ENCODE data around the gene PCDH9.

DNA sequence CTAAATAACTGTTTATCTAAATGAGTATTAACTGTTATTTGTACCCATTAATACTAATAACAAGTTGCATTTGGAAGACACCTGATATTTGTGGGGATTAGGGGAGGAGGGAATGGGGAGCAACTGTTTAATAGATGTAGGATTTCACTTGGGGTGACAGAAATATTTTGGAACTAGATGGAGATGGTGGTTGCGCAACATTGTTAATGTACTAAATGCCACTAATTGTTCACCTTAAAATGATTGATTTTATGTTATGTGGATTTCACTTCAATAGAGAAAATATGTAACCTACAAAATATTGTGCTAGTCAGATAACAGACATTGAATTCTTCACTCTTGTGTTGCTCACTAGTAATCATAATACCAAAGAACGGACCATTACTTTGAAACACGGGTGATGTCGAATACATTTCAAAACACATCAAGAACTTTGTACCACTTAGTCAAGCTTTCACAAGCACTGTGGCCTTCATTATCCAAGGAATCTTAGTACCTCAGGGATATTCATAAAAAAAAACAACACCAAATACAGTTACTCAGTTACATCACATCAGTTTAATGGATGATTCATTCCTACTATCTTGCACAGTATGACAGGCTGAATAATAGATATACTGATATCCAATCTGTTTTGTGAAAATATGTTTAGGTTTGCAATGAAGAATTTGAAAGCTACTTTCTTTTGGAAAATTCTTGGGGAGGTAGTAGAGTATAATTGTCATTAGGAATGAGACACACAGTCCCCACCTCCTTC, 721.8 kb downstream of the PCDH9 start:
- TF ChIP-seq EZH2 (IDR thresholded peaks at IDR 0.05; ENCODE audit: borderline replicate concordance, low read length) (no peak), CTCF (IDR thresholded peaks at IDR 0.05; ENCODE audit: low read length) (no peak)

Measured in OCI-LY1 (cell line).